ENCODE results near the gene TBC1D32.
"Not testable (repeated sequence)": the region's sequence is repeated elsewhere in the genome, so short reads cannot be mapped to it uniquely, and the experiment has no call there.

- TF ChIP-seq EZH2 (IDR thresholded peaks at IDR 0.05; ENCODE audit: borderline replicate concordance, low read length); CTCF (IDR thresholded peaks at IDR 0.05; ENCODE audit: low read length): not testable (repeated sequence)
These were observed 120.9 kb downstream of the TBC1D32 start for GRCh38 chr6:121213341-121213740.

All from OCI-LY1 (cell line).